Right renal pelvis (tissue), 4 donors: ENCODE results near the gene RAB25. TPM values are rescaled to one million over a fixed set of nuclear protein-coding genes. Genes with fewer than 3 reads are reported as not detected.
A peak's percentile ranks its signal among the peaks of the same experiment; 100 is the strongest.
"Not testable (repeated sequence)": the region's sequence is repeated elsewhere in the genome, so short reads cannot be mapped to it uniquely, and the experiment has no call there.

Experiments used
- DNase-seq, 4 donors: peaks; one replicate each; pipeline ENCODE4 v3.0.0-alpha.2; 2013; ENCODE audit warnings: low read depth in 4 of 4, low spot score in 3 of 4, missing footprints in 1 of 4
- polyA plus RNA-seq, 4 donors: library from polyadenylated mRNA; unstranded; fragments of 120-200 nt; gene quantifications; one replicate each; pipeline ENCODE4 v1.2.1, GENCODE V29; 2013; ENCODE audit not compliant: insufficient read length in 4 of 4

Gene RAB25
- polyA plus RNA-seq = 10 to 100 TPM; 51.6 to 65.8 (median 57.7) TPM

DNA sequence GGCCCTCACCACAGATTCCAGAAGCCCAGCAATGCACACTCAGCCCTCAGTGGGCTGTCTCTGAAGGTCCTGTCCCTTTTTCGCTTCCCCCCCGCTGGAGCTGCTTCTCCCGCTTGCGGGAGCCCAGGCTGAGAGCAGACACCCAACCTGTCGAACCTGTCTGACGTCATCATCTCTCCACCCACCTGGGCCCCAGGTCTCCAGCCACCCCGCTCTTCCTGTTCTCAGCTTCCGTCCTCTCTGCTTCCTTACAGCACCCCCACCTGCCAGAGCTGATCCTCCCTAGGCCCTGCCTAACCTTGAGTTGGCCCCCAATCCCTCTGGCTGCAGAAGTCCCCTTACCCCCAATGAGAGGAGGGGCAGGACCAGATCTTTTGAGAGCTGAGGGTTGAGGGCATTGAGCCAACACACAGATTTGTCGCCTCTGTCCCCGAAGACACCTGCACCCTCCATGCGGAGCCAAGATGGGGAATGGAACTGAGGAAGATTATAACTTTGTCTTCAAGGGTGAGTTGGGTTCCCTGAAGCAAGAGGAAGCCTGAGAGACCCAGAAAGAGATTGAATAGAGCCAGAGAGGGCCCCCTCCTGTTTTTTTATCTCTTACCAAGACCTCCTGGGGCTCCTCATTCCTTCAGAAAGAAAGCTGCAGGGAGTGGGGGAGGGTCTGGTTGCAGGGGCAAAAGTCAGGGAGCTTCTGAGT lies at the start of gene RAB25:
RAB25 (plus strand) TSS at position 224 of the 700 bp plus-strand sequence; CDS start at position 465, 241 bp downstream.
- DNase-seq = no peak

DNA sequence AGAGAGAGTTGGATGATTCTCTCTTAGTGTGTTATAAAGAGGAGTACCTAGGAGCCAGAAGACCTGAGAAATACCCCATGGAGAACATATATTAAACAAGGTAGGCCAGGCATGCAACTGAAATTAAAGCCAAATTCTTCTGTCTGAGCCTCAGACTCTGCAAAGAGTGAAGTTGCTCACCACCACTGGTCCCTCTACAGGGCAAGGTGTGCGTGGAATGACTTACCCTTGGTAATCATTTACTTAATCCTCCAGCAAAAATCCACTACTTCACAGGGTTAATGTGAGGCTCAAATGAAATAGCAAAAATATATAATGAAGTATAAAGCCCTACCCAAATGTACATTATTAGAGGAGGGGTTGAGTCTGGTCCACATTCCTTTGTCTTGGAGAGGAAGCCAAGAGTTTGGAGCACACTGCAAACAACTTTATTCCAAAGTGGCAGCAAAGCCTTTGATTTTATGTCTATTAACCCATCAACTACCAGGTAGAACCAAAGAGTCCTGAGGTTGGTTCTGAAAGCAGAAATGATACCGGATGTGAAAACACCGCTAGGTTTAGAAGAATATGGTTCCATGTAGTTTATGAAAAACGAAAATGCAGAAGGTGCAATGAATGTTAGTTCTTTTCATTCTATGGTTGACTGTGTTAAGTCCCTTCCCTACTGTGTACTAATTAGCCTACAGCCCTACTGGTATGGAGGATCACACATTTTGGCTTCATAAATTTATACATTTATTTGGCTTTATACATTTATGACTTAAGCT lies 48.7 kb upstream of the RAB25 start:
- no peak for DNase-seq

DNA sequence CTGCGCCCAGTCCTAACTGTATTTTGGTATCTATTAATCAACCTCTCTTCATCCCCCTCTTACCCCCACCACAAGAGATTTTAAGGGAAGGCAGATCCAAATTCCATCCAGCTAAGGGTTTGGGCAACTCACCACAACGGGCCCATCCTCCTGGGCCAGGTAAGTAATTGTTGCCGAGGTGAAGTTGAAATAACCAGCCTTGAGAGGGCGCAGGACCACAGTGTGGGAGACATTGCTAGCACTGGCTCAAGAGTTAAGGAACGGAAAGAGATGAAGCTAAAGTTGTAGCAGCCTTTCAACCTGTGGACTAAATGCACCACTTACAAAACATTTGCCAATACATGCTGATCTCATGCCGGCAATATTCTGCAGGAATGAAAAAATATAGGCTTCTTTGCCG lies 46.1 kb upstream of the RAB25 start:
- no peak for DNase-seq

DNA sequence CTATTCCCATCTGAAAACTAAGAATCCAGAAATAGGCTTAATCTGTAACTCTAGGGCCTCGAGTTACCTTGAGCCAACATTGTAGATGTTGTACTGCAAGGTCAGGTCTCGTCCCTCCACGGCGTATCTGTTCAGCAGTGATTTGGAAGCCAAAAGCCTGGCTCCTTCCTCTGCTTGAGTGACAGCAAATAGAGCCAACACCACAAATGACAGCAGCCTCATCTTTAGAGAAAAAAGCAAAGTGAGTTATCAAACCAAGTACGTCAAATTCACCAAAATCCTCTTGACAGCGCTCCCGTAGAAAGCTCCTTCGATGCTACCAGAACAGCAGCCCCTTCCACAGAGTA lies 41.0 kb upstream of the RAB25 start:
- no peak for DNase-seq

- peak; percentile 83 to 85 (median 84) for DNase-seq
Measured at GRCh38 chr1:156020293-156021092, 40.5 kb upstream of the RAB25 start, which contains the start of gene SSR2. SSR2 (minus strand) TSS chr1:156020951; CDS start chr1:156020167, 784 bp downstream.

DNA sequence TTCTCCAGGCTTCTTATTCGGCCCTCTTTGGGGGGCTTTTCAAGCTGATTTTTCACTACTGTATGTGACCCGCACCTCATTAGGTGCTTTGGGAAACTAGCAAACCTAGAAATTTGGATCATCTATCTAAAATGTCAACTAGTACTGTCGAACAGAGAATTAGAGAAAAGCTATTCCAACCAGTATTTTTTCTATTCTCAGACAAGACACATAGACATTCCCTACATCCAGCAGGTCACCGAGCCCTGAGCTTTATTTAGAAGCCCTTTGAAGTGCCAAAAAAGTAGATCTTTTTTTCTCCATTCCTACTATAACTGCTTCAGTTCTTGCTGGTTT lies 39.9 kb upstream of the RAB25 start:
- DNase-seq = no peak

- no peak for DNase-seq
Measured at GRCh38 chr1:156021954-156022353, 39.0 kb upstream of the RAB25 start.

DNA sequence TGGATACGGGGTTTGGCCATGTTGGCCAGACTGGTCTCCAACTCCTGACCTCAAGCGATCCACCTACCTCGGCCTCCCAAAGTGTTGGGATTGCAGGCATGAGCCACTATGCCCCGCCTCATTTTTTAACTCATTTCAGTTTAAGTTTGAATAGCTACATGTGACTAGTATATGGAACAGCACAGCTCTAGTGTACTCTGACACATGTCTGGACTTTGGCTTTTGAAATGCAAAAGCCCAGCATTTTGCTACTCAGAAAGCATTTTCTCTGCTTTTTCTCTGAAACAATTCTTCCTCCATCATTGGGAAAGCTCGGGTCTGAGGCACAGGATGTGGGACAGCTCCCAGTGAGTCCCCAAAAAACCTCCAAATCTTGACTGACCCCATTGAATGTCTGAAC lies 36.2 kb upstream of the RAB25 start:
- no peak for DNase-seq

DNA sequence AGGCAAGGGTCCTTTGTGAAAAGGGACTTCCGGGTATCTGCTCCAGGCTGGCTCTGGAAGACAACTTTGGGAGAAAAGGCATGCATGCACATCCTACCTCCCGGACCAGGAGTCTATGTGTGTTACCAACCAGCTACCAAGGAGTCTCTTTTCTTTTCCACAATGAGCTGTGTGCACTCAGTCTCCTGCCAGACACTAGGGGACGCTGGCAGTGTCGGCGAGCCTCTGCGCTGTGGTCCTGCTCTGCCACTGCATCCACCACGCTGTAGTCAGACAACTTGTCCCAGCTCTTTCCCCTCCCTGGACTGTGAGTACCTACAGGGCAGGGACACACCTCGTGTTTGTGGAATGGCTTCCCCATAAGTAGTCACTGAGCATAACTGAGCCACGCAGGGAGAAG lies 35.1 kb upstream of the RAB25 start:
- no peak for DNase-seq

- DNase-seq = no peak
Measured at GRCh38 chr1:156026588-156026987, 34.4 kb upstream of the RAB25 start.

GRCh38 chr1:156033011-156033410 lies 27.9 kb upstream of the RAB25 start:
- DNase-seq = no peak

- not testable (repeated sequence) for DNase-seq
Measured at GRCh38 chr1:156034991-156035390, 26.0 kb upstream of the RAB25 start.

GRCh38 chr1:156042828-156043227 lies 18.1 kb upstream of the RAB25 start:
- DNase-seq = no peak

DNA sequence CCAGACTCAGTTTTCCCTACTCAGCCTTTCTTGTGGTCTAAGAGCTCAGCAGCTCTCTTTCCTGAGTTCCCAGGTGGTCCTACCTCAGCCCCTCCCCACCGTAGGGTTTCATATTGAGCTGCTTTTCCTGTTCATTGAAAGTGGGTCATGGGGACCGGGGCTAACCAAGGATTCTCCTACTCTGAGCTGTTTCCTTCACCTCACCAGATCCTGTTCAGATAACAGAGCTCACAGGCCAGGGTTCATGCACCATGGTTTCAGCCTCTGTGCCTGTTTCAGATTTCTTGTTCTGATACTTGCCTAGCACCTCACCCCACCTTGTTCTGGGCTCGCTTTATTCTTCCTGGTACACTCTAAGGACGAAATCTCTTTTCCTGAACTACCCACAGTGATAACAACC lies 15.9 kb upstream of the RAB25 start:
- DNase-seq = no peak

GRCh38 chr1:156048663-156049258 lies 12.2 kb upstream of the RAB25 start:
- DNase-seq = no peak

GRCh38 chr1:156050376-156050775 lies 10.6 kb upstream of the RAB25 start:
- DNase-seq = no peak

DNA sequence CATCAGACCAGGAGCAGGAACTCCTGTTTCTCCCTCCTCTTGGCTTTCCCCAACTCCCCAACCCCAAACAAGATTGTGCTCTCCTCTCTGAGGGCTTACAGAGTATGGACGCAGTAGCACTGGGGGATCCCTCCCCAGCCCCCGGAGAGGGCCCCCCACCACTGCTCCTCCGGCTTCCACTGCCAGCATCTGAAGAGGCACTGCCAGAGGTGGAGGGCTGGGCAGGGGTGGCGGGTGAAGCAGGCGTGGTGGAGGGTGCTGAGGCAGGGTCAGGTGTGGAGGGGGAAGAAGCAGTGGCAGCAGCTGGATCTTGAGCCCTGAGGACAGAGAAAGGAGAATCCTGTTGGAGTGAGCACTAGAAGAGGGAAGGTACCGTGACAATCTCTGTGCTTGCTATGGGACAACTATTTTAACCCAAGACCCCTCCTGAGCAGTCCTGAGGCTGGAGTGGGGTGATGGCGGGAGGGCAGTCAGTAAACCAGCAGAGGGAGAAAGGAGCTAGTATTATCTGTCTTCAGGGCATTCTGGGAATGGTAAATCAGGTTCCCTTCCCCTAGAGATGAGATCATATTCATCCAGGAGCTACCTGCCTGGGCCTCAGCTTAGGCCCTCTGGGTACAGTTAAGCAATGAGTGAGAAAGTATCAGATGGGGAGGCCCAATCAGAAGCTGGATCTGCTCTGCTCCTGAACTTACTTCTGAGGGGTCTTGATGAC lies 9.8 kb upstream of the RAB25 start:
- no peak for DNase-seq

DNA sequence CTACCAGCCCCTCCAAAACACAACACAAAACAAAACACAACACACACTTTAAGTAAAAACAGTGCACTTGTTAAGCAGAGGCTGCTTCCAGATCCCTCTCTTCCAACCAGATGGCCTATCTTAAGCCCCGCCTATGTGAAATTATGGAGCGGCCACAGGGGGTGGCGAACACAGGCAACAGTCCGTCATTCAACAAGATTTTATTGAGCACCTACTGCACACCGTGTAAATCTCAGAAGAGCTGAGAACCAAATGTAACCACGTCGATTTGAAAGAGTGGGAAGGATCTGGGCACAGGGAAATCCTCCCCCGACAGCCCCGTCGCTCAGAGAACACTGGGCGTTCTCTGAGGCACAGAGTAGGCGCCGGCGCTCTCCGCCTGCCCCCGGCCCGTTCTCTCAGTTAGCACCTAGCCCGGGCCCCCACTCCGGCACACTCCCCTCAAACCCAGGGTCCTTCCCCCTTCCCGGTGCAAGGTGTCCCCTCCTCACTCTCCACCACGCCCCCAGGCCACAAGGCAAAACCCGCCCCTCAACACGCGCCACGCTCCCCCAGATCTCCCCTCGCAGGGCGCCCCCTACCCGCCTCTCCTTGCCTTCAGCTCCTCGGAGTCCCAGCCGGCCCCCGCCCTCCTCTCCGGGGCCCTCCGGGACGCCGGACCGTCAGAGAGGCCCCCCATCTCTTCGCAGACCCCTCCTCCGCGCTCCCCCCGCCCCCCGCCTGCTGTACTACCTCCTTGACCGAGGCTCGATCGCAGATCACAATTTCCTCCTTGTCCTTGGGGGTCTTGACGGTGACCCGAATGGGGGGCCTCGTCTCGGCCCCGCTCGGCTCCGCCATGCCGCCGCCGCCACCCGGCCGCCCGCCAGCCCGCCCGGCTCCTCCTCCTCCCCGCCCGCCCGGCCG lies 7.8 kb upstream of the RAB25 start:
- DNase-seq = peak in 3 of 4 donors; percentile 40 to 52 (median 51)

GRCh38 chr1:156053768-156054499 lies 7.0 kb upstream of the RAB25 start, which contains the start of gene UBQLN4:
UBQLN4 (minus strand) TSS chr1:156053798; CDS start chr1:156053701, 97 bp downstream.
- DNase-seq = peak; percentile 68 to 76 (median 72)
